Skeletal muscle satellite cell (primary cell): Measurements from ENCODE around the gene RRAS.

Experiments
- H3K27me3 ChIP-seq: 2 replicates; pipeline ENCODE4 v1.7.0; 2013; ENCODE audit warnings: low read length; ENCODE audit not compliant: control insufficient read depth, insufficient read depth
- H3K36me3 ChIP-seq: 2 replicates; pipeline ENCODE4 v1.7.0; 2013; ENCODE audit warnings: mild to moderate bottlenecking, control low read depth, low read length; ENCODE audit not compliant: insufficient read depth
- H3K4me1 ChIP-seq: 2 replicates; pipeline ENCODE4 v1.7.0; 2013; ENCODE audit warnings: low read length; ENCODE audit not compliant: control insufficient read depth, insufficient read depth
- H3K4me2 ChIP-seq: 2 replicates; pipeline ENCODE4 v1.7.0; 2013; ENCODE audit warnings: mild to moderate bottlenecking, low read length
- H3K4me3 ChIP-seq: 2 replicates; pipeline ENCODE4 v1.7.0; 2013; ENCODE audit warnings: low read length
- H3K9ac ChIP-seq: 2 replicates; pipeline ENCODE4 v1.7.0; 2013; ENCODE audit warnings: mild to moderate bottlenecking, low read depth, low read length, moderate library complexity
- H3K9me3 ChIP-seq: replicated peaks from 2 replicates; pipeline ENCODE4 v1.7.0; 2013; ENCODE audit warnings: mild to moderate bottlenecking, control low read depth, low read length

RRAS gene

GRCh38 chr19:49672131-49672919, 32.4 kb upstream of the RRAS start:
- Histone ChIP-seq H3K36me3 (peaks cover 3% of the 10 kb centered on the region), H3K4me1 (peaks cover 17% of the 10 kb centered on the region), H3K4me3 (peak overlapping the region; percentile 56), H3K9me3 (no peaks in the 10 kb centered on the region), H3K9ac (peak overlapping the region; percentile 64), H3K4me2 (peak overlapping the region; percentile 70), H3K27me3 (no peaks in the 10 kb centered on the region)

GRCh38 chr19:49669516-49669915, 29.6 kb upstream of the RRAS start:
- no peak overlapping the region for H3K9ac ChIP-seq
- no peaks in the 10 kb centered on the region for H3K9me3 ChIP-seq
- no peak overlapping the region for H3K4me2 ChIP-seq
- no peak overlapping the region for H3K4me3 ChIP-seq
- H3K4me1 ChIP-seq: peaks cover 22% of the 10 kb centered on the region
- H3K36me3 ChIP-seq: peaks cover 3% of the 10 kb centered on the region
- H3K27me3 ChIP-seq: no peaks in the 10 kb centered on the region

GRCh38 chr19:49667473-49667872, 27.5 kb upstream of the RRAS start:
- Histone ChIP-seq H3K4me3 (no peak overlapping the region), H3K4me2 (peak overlapping the region; percentile 95), H3K27me3 (no peaks in the 10 kb centered on the region), H3K4me1 (peaks cover 27% of the 10 kb centered on the region), H3K9ac (no peak overlapping the region), H3K36me3 (peaks cover 11% of the 10 kb centered on the region), H3K9me3 (no peaks in the 10 kb centered on the region)

- H3K9me3 ChIP-seq: no peaks in the 10 kb centered on the region
- no peaks in the 10 kb centered on the region for H3K27me3 ChIP-seq
- H3K9ac ChIP-seq: peak overlapping the region; percentile 89
- H3K36me3 ChIP-seq: peaks cover 22% of the 10 kb centered on the region
- peaks cover 20% of the 10 kb centered on the region for H3K4me1 ChIP-seq
- peak overlapping the region; percentile 92 for H3K4me3 ChIP-seq
- peak overlapping the region; percentile 95 for H3K4me2 ChIP-seq
Observed at GRCh38 chr19:49666120-49666444, 26.1 kb upstream of the RRAS start.

GRCh38 chr19:49665351-49666119, 25.6 kb upstream of the RRAS start, which contains the start of the genes BCL2L12 and IRF3:
Gene BCL2L12, plus strand, starts transcription at chr19:49665933. Its CDS starts 760 bp downstream, at chr19:49666693.
Gene IRF3, minus strand, starts transcription at chr19:49665857. Its CDS starts 1,019 bp downstream, at chr19:49664838.
- Histone ChIP-seq H3K9ac (peak within 1 kb of the TSS; percentile 89), H3K4me2 (peak within 1 kb of the TSS; percentile 95), H3K9me3 (no peaks in the 10 kb centered on the region), H3K4me1 (peaks cover 20% of the 10 kb centered on the region), H3K36me3 (peaks cover 27% of the 10 kb centered on the region), H3K27me3 (no peaks in the 10 kb centered on the region), H3K4me3 (peak within 1 kb of the TSS; percentile 92)

- Histone ChIP-seq H3K9ac (peak overlapping the region; percentile 89), H3K36me3 (peaks cover 32% of the 10 kb centered on the region), H3K4me1 (peaks cover 20% of the 10 kb centered on the region), H3K4me2 (peak overlapping the region; percentile 95), H3K27me3 (no peaks in the 10 kb centered on the region), H3K4me3 (peak overlapping the region; percentile 92), H3K9me3 (no peaks in the 10 kb centered on the region)
Observed at GRCh38 chr19:49665036-49665350, 25.1 kb upstream of the RRAS start.

GRCh38 chr19:49664171-49665035, 24.5 kb upstream of the RRAS start:
- H3K27me3 ChIP-seq: no peaks in the 10 kb centered on the region
- peaks cover 38% of the 10 kb centered on the region for H3K36me3 ChIP-seq
- H3K9me3 ChIP-seq: no peaks in the 10 kb centered on the region
- peak overlapping the region; percentile 89 for H3K9ac ChIP-seq
- peak overlapping the region; percentile 95 for H3K4me2 ChIP-seq
- peak overlapping the region; percentile 92 for H3K4me3 ChIP-seq
- H3K4me1 ChIP-seq: peaks cover 20% of the 10 kb centered on the region

GRCh38 chr19:49663224-49663623, 23.3 kb upstream of the RRAS start:
- H3K9ac ChIP-seq: no peak overlapping the region
- H3K27me3 ChIP-seq: no peaks in the 10 kb centered on the region
- H3K9me3 ChIP-seq: no peaks in the 10 kb centered on the region
- H3K4me2 ChIP-seq: no peak overlapping the region
- no peak overlapping the region for H3K4me3 ChIP-seq
- peaks cover 20% of the 10 kb centered on the region for H3K4me1 ChIP-seq
- H3K36me3 ChIP-seq: peaks cover 47% of the 10 kb centered on the region

GRCh38 chr19:49662011-49662410, 22.1 kb upstream of the RRAS start:
- H3K4me2 ChIP-seq: no peak overlapping the region
- peaks cover 15% of the 10 kb centered on the region for H3K4me1 ChIP-seq
- no peaks in the 10 kb centered on the region for H3K27me3 ChIP-seq
- no peak overlapping the region for H3K9ac ChIP-seq
- H3K9me3 ChIP-seq: no peaks in the 10 kb centered on the region
- peaks cover 55% of the 10 kb centered on the region for H3K36me3 ChIP-seq
- H3K4me3 ChIP-seq: no peak overlapping the region

- Histone ChIP-seq H3K36me3 (peaks cover 69% of the 10 kb centered on the region), H3K27me3 (no peaks in the 10 kb centered on the region), H3K4me1 (peaks cover 5% of the 10 kb centered on the region), H3K4me2 (no peak overlapping the region), H3K9me3 (no peaks in the 10 kb centered on the region), H3K4me3 (no peak overlapping the region), H3K9ac (no peak overlapping the region)
Observed at GRCh38 chr19:49660338-49660961, 20.5 kb upstream of the RRAS start.
